NCI-H146 (cell line): Measurements from ENCODE around the gene KLF17.
A peak's percentile ranks its signal among the peaks of the same experiment; 100 is the strongest.

Experiments used
- DNase-seq: peaks from one replicate; lab custom pipeline; 2025; lab: John Stamatoyannopoulos, UW

KLF17 gene, protein sequence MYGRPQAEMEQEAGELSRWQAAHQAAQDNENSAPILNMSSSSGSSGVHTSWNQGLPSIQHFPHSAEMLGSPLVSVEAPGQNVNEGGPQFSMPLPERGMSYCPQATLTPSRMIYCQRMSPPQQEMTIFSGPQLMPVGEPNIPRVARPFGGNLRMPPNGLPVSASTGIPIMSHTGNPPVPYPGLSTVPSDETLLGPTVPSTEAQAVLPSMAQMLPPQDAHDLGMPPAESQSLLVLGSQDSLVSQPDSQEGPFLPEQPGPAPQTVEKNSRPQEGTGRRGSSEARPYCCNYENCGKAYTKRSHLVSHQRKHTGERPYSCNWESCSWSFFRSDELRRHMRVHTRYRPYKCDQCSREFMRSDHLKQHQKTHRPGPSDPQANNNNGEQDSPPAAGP

DNA sequence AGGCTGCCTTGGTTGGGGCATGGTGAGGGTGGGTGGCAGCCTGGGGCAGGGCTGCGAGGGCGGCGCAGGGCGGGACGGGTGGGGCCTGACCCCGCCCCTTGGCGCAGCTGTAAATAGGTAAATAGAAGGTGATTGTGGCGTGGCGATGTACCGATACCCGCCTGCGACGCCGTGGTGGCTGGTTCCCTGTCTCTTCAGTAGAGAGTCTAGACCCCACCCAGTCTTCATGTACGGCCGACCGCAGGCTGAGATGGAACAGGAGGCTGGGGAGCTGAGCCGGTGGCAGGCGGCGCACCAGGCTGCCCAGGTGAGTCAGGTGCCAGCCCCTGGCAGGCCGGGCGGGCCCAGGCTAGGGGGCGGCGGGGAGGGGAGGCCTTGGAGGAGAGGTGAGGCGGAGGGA, at the start of gene KLF17:
Gene KLF17, plus strand, starts transcription at position 140 of the 400 bp plus-strand sequence. Its CDS starts 87 bp downstream, at position 227.
- no peak for DNase-seq

DNA sequence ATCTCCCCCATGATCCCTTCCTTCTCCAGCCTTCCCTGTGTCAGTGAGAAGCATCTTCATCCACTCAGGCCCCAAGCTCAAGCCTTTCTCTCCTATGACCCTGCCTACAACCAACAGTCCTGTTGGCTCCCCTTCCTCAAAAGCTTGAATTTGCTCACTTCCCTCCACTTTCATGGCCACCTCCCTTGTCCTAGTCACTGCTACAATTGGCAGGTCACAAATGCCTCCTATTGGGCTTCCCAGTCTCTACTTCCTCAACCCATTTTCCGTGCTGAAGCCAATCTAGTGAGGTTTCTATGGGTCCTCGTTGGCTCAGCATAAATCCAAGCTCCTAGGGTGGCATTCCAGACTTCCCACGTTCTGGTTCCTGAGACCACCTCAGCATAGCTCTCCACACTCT, 47.2 kb upstream of the KLF17 start:
- DNase-seq = no peak

DNA sequence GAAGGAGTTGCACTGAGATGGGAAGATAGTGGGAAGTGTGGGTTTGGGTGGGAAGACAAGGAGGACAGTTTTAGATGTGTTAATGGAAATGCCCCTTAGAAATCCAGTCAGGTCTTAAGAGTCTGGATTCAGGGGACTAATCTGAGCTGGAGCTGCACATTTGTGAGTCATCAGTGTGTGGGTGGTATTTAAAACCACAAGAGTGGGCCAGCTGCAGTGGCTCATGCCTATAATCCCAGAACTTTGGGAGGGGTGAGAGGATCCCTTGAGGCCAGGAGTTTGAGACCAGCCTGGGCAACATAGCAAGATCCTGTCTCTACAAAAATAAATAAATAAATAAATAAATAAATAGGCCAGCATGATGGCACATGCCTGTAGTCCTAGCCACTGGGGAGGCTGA, 46.4 kb upstream of the KLF17 start:
- no peak for DNase-seq

DNA sequence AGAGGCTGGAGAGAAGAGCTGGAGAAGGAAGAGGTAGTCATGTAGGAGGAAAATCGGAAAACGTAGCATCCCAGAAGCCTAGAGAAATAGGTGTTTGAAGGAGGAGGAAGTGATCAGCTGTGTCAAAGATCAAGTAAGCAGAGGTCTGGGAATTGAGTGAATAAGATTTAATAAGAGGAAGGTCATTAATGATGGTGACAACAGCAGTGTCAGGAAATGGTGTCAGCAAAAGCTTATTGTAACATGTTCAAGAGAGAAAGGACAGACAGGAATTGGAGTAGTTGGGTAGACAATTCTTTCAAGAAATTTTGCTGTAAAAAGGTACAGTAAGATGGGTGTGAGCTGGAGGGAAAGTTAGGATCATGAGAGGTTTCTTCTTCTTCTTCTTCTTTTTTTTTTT, 45.8 kb upstream of the KLF17 start:
- DNase-seq = no peak

DNA sequence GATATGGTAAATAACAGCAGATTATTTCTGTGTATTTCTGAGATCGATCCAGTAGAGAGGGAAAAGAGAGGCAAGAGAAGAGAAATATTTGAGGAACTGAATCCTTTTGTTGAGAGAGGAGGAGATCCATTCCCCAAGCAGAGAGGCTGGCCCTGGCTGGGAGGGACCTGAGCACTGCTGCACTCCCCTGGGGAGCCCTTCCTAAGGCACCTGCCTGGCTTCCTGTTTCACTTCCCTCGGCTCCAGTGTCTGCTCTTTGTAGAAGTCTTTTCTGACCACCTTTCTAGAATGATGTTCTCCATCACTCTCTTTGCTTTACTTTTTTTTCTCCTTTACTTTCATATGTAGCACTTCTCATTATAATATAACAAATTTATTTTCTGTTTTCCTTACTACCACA, 45.1 kb upstream of the KLF17 start:
- no peak for DNase-seq

DNA sequence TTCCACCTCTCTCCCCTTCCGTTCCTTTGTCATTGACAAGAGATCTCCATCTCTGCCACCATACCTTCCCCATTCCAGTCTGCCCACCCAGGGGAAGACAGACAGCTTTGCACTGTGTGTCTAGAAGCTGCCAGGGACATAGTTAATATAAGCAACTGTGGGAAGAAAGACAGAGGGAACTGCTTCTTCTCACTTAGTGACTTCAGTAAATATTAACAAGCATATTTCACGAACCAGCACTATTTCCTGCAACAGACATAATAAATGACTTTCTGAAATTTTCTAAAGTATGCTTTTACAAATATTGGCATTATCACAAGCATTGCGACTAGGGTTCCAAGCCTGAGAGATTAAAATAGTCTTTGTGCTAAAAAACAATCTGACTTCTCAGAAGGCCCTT, 44.2 kb upstream of the KLF17 start:
- no peak for DNase-seq

DNA sequence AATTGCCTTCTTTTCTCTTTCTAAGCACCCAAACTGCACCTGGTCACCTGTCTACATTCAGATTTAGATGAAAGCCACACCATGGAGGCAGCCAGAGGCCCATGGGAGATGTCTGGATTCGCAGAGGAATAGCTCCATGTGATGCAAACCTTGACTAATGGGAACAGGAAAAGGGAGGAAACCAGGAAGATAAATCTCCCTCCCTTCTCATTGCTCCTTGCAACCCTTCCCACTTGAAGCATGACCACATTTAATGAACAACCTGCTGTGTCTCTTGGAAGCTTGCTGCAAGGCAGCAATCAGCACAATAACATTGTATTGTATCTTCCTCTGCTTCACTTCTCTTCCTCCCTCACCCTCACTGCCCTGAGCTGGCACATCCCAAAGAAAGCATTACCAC, 42.6 kb upstream of the KLF17 start:
- DNase-seq = no peak

DNA sequence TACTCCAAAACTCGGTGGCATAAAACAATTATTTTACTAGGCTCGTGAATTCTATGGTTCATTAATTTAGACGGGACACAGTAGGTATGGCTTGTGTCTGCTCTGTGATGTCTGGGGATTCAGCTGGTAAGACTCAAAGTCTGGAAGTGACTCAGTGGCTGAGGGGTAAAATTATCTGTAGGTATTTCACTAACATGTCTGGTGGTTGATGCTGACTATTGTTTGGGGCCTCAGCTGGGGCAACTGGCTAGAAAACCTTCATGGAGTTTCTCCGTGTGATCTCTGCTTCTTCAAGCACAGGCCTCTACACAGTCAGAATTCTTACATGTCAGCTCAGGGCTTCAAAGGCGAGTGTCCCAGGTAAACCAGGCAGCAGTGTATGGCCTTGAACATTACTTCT, 41.2 kb upstream of the KLF17 start:
- DNase-seq = no peak

DNA sequence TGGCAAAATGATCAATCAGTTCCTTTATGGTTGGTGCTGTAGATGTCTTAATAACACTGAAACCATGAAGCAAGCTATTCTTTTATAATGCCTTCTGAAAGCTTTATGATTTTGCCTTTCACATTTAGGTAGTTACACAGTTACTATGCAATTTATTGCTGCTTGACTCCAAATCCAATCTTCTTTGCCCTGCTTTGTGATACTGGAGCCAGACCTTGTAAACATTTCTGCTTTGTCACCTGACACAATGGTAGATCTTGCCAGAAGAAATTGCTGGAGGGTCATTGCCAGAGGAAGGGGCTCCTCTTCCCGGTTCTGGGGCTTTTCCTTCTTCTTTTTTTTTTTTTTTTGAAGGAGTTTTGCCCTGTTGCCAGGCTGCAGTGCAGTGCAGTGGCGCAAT, 40.5 kb upstream of the KLF17 start:
- DNase-seq = no peak

DNA sequence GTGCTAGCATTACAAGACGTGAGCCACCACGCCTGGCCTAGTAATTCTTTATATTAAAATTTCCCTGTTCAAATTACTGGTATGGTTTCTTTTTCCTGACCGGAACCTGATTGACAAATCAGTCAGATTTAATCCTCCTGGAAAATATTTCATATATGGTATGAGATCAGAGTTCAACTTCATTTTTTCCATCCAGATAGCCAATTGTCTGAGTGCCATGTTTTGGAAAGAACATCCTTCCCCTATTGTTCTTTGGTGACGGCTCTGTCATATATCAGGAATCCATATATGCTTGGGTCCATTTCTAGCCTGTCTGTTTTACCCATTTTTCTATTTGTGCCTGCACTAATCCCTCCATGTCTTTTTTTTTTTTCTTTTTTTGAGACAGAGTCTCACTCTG, 39.1 kb upstream of the KLF17 start:
- DNase-seq = no peak

DNA sequence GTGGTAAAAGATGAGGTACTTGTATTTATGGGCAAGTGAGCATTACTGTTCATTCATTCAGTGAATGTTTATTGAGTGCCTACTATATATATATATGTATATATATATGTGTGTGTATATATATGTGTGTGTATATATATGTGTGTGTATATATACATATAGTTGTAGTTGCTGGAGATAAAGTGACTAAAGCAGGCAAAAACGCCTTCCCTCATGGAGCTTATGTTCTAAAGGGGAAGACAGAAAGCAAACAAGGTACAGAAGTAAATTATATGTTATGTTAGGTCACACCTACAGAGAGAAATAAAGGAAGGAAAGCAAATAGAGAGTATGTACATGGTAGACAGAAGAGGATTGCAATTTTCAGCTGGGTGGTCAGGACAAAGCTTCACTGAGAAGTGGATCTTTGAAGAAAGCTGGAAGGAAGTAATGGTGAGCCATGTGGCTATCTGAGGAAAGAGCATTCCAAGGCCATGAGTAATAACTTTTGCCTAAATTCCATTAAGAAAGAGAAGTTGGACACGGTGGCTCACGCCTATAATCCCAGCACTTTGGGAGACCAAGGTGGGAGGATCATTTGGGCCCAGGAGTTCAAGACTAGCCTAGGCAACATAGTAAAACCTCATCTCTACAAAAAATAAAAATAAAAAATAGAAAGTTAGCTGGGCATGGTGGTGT, 33.5 kb upstream of the KLF17 start:
- DNase-seq = no peak

DNA sequence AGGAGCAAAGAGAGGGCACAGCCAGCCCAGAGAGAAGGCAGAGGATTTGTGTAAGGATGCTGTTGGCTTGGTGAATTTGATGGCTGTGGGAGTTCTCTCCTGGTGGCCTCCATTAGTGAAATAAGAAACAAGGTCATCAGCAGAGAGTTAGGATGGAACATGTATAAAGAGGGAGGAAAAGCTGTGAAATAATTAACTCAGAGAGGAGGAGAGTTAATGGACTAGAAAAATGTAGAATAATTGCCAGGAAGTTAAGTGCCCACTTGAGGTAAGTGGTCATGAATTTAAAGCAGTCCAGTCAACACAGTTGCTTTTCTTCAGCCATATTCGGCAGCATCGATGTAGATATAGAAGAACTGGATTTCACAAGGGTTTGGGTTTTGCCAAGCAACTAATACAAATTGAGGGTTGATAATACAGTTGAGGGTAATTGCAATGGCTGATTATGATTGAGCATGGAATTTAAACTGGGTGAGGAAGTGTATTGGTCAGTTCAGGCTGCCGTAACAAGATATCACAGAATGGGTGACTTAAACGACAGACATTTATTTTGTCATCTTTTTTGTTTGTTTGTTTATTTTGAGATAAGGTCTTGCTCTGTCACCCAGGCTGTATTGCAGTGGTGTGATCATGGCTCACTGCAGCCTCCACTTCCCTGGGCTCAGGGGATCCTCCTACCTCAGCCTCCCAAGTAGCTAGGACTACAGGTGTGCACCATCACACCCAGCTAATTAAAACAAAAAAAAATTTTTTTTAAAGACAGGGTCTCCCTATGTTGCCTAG, 31.7 kb upstream of the KLF17 start:
- no peak for DNase-seq

DNA sequence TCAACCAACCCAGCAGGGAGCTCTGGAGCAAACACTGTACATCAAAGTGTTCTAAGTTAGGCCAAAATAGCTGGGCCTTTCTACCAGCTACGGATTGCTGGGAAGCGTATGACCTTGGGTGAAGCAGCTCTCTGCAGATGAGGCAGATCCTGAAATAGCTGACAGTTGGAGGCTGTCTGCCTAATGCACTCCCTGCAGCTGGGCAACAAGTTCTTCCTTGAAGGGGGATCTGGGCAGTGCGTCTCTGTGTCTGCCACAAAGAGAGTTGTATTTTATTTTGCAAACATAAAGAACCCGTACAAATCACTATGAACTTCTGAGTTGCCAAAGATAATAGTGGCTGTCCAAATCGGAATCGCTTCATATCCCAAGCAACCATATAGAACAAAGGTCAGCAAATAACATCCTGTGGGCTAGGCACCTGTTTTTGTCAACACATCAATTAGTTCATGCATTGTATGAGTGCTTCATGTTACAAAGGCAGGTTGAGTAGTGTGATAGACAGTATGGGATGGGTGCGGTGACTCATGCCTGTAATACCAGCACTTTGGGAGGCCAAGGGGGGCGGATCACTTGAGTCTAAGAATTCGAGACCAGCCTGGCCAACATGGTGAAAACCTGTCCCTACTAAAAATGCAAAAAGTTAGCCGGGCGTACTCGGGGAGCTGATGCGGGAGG, 29.1 kb upstream of the KLF17 start:
- peak; percentile 46 for DNase-seq

DNA sequence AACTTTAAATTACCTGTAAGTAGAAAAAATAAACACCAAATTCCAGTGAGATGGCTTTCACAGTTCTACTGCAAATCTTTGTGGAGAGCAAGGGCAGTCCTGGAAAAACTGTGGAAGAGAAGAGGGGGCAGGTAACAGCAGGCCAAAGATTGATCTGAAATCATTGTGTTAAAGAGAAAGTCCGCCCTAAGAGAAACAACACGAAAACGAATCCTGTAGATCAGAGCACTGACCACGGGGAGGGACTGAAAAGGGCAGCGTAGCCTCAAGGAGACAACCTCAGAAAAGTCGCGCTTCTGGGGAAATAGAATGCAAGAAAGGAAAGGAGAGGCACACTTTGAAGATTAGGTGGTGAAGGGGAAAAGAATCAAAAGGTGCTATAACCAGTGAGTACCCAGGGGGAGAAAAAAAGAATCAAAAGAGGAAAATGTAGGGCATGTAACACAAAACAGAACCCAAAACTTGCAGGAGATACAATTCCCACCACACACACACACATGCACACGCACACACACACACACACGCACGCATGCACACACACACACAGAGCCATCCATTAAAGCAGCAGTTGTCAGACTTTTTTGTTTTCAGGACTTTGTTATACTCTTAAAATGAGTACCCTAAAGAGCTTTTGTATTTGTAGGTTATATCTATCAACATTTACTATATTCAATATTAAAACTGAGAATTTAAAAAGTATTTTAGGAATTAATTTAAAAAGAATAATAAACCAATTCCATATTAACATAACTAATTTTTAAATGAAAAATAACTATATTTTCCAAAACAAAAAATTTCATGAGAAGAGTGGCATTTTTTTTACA, 28.0 kb upstream of the KLF17 start:
- DNase-seq = no peak

DNA sequence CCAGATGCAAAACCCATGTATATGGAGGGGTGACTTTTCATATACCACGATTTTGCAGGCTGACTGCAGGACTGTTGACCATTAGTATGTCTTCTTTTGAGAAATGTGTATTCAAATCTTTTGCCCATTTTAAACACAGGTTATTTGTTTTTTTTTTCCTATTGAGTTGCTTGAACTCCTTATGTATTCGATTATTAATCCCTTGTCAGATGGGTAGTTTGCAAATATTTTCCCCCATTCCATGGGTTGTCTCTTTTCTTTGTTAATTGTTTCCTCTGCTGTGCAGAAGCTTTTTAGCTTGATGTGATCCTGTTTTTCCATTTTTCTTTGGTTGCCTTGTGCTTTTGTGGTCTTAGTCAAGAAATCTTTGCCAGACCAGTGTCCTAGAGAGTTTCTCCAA, 24.6 kb upstream of the KLF17 start:
- DNase-seq = no peak

DNA sequence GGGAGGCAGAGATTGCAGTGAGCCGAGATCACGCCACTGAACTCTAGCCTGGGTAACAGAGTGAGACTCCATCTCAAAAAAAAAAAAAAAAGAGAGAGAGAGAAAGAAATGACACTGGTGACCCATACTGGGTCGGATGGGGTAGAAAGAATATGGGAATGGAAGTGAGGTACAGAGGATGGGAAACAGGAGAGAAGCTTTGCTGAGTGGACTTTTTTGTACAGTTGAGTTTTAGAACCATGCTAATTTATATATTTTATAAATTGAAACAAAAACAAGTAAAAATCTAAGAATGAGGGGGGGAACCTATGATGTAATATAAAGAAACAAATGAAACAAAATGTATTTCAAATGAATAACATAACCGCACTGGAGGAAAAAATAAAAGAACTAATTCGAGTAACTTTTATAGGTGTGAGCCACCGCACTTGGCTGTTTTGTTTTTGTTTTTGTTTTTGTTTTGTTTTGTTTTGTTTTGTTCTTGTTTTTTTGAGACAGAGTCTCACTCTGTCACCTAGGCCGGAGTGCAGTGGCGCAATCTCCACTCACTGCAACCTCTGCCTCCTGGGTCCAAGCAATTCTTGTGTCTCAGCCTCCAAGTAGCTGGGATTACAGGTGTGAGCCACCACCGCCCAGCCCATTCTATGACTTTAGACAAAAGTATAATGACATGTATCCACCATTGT, 18.3 kb upstream of the KLF17 start:
- no peak for DNase-seq

DNA sequence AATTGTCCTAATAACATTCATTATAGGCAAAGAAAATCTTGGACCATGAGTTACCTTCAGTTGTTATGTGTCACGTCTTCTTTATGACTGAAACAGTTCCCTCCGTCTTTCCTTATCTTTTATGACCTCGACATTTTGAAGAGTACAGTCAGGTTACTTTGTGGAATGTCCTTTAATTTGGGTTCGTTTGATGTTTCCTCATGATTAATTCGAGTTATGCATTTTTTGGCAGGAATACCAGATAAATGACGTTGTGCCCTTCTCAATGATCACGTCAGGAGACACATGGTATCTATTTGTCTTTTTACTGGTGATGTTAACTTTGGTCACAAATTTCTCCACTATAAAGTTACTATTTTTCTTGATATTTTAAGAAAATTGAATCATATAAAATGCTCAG, 17.3 kb upstream of the KLF17 start:
- no peak for DNase-seq

DNA sequence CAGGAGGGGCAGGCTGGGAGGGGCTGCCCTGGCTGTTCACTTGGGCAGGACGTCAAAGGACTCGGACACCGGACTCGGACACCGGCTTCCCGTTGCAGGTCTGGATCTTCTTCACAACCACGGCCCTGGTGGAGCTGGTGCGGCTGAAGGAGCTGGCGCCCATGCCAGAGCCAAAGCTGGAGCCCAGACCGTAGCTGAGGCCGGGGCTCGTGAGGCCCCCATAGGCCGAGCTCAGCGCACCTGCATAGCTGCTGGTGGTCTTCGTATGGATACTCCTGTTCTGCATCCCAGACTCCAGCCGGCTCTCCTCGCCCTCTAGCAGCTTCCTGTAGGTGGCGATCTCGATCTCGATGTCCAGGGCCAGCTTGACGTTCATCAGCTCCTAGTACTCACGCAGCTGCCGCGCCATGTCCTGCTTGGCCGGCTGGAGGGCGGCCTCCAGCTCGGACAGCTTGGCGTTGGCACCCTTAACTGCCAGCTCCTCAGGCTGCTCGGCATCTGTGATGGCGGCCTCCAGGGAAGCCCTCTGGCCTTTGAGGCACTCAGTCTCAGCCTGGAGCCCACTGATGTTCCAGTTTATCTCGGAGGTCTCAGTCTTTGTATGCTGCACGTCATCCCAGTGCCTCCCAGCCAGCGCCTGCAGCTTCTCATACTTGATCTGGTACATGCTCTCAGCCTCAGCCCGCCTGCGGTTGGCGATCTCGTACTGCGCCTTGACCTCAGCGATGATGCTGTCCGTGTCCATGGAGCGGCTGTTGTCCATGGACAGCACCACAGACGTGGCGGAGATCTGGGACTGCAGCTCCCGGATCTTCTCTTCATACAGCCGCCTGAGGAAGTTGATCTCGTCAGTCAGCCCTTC, 15.1 kb upstream of the KLF17 start:
- peak; percentile 78 for DNase-seq

DNA sequence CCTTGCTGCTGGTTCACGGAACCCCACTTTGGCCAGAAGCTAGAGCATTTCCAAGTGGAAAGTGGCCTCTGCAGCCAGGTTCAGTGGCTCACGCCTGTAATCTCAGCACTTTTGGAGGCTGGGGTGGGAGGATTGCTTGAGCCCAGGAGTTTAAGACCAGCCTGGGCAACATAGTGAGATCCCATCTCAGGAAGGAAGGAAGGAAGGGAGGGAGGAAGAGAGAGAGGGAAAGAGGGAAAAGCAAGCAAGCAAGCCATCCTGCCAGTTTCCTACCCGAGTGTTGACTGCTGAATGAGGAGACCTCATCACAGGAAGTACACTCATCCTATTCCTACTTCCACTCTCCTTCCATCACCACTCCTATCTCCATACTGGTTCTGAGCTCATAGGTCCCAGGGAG, 12.8 kb upstream of the KLF17 start:
- no peak for DNase-seq

DNA sequence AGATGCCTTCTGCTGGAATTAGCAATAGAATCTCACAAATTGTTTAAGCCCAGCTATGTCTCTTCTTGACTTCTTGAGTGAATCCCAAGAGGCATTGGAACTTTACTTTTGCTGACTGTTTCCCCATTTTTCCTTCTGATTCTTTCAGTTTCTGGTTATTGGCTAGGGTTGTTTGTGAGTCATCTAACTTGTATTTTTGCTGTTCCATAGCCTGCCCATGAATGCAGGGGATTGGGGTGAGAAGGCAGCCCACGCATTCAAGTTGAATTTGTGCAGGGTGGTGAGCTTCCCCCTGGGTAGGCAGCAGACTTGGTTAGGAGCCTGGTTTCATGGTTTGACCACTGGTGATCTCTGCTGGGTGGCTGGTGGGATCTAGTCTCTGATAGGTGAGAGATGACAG, 10.4 kb upstream of the KLF17 start:
- no peak for DNase-seq
